Natural killer cell (primary cell): Measurements from ENCODE around the gene PRKAG2. TPM values are rescaled to one million over a fixed set of nuclear protein-coding genes. Genes with fewer than 3 reads are reported as not detected.

Experiments
- ATAC-seq, 3 donors: fragments of 150-1000 bp in 2 of 3; fragments of 200-7000 bp in 1 of 3; cut with Tn5 transposase; 1 replicate in 1 of 3; 2 replicates in 2 of 3; pipeline ENCODE4 v1.10.0; 2021; ENCODE audit warnings: mild to moderate bottlenecking in 2 of 3, moderate library complexity in 2 of 3
- DNase-seq, 2 donors: peaks; one replicate each; pipeline versions ENCODE4 v3.0.0 to v3.0.0-alpha.2; 2013 to 2021; ENCODE audit warnings: mixed read lengths in 1 of 2
- H3K27ac ChIP-seq: one replicate; pipeline ENCODE4 v1.5.1; 2013; ENCODE audit warnings: mild to moderate bottlenecking, low read length
- H3K27me3 ChIP-seq: one replicate; pipeline ENCODE4 v1.6.1; 2013; ENCODE audit warnings: low read length; ENCODE audit not compliant: control insufficient read depth, insufficient read depth
- H3K36me3 ChIP-seq: one replicate; pipeline ENCODE4 v1.6.1; 2013; ENCODE audit warnings: low read length; ENCODE audit not compliant: control insufficient read depth, insufficient read depth
- H3K4me1 ChIP-seq: one replicate; pipeline ENCODE4 v1.6.1; 2013; ENCODE audit warnings: low read length; ENCODE audit not compliant: control insufficient read depth, insufficient read depth
- H3K4me3 ChIP-seq: one replicate; pipeline ENCODE4 v1.5.1; 2013; ENCODE audit warnings: low read length
- H3K9me3 ChIP-seq: one replicate; pipeline ENCODE4 v1.6.1; 2013; ENCODE audit warnings: low read length; ENCODE audit not compliant: control insufficient read depth, insufficient read depth
- H3K27ac Mint-ChIP-seq, 2 donors: one replicate each; pipeline ENCODE4 v1.8.0; 2022; ENCODE audit warnings: mild to moderate bottlenecking in 2 of 2, mixed read lengths in 2 of 2, moderate library complexity in 1 of 2
- H3K27me3 Mint-ChIP-seq, 2 donors: one replicate each; pipeline ENCODE4 v1.8.0; 2022; ENCODE audit warnings: low read depth in 2 of 2, mixed read lengths in 2 of 2
- H3K36me3 Mint-ChIP-seq: one replicate; pipeline ENCODE4 v1.8.0; 2022; ENCODE audit warnings: mixed read lengths
- H3K4me1 Mint-ChIP-seq, 2 donors: one replicate each; pipeline ENCODE4 v1.8.0; 2022; ENCODE audit warnings: mixed read lengths in 2 of 2
- H3K4me3 Mint-ChIP-seq: one replicate; pipeline ENCODE4 v1.8.0; 2022; ENCODE audit warnings: mild to moderate bottlenecking, moderate library complexity, mixed read lengths
- H3K9me3 Mint-ChIP-seq, 2 donors: one replicate each; pipeline ENCODE4 v1.8.0; 2022; ENCODE audit warnings: mixed read lengths in 2 of 2
- CTCF ChIP-seq: fragments of 200-600 bp; IDR thresholded peaks from one replicate; pipeline ENCODE4 v1.8.0; 2022; ENCODE audit warnings: antibody characterized with exemption
- WGBS: methylation state at CpG from one replicate; pipeline ENCODE4 v1.1.7; 2013; ENCODE audit warnings: missing lambda C conversion rate; ENCODE audit not compliant: insufficient coverage; 5-methylcytosine and 5-hydroxymethylcytosine counted together
- intact Hi-C: fragments of 100-400 bp; cut with micrococcal nuclease; formaldehyde crosslinking; loops from one replicate; pipeline ENCODE4 v1.14.2; 2022
- total RNA-seq, 4 donors: library from RNA; stranded (reverse); fragments of 120-200 nt in 1 of 4; gene quantifications; one replicate each; pipeline versions ENCODE4 v1.2.3 to v1.2.4, GENCODE V29; 2013 to 2022

Gene PRKAG2
- total RNA-seq, 3 donors from 2014 or later (not counting 1 experiment from before 2014, with no cell fraction given) = 42.6 to 66.5 (median 64.4) TPM

- Mint-ChIP-seq H3K27ac (no peak overlapping the region), H3K4me3 (no peak overlapping the region), H3K4me1 (peaks cover 4 to 7% of the 10 kb centered on the region in 2 donors), H3K27me3 (no peaks in the 10 kb centered on the region), H3K9me3 (no peaks in the 10 kb centered on the region), H3K36me3 (no peaks in the 10 kb centered on the region)
- 80% methylated on average over 5 of the region's 5 CpGs for WGBS
- Histone ChIP-seq H3K36me3 (no peaks in the 10 kb centered on the region), H3K9me3 (no peaks in the 10 kb centered on the region), H3K4me3 (no peak overlapping the region), H3K27ac (no peak overlapping the region), H3K4me1 (no peaks in the 10 kb centered on the region), H3K27me3 (no peaks in the 10 kb centered on the region)
- intact Hi-C loops = no loop called here
- TF ChIP-seq CTCF = no peak
- ATAC-seq = no peak
- no peak for DNase-seq
Observed at GRCh38 chr7:151720280-151720679, 156.6 kb downstream of the PRKAG2 start.

DNA sequence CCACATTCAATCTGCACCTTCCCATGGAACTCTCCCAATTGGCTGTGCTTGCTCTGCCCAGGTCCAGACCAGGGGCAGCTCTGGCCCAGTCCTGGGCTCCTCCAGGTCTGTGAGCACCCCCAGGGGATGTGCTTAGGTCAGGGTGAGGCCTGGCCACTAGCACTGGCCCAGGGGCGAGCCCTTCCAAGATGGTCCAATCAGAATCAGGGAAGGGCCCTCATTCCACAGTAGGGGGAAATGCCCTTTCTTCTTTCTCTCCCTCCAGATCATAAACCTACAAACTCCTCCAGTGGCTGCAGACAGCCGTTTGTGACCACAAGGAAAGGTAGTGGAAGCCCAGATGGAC lies 157.0 kb downstream of the PRKAG2 start:
- intact Hi-C loops = no loop called here
- Mint-ChIP-seq H3K27ac (no peak overlapping the region), H3K9me3 (no peaks in the 10 kb centered on the region), H3K4me3 (no peak overlapping the region), H3K36me3 (no peaks in the 10 kb centered on the region), H3K27me3 (no peaks in the 10 kb centered on the region), H3K4me1 (peaks cover 0 to 7% of the 10 kb centered on the region in 2 donors)
- H3K36me3 ChIP-seq = no peaks in the 10 kb centered on the region
- no peaks in the 10 kb centered on the region for H3K4me1 ChIP-seq
- H3K27ac ChIP-seq = no peak overlapping the region
- H3K4me3 ChIP-seq = no peak overlapping the region
- WGBS = 90% methylated on average over 2 of the region's 2 CpGs
- H3K9me3 ChIP-seq = no peaks in the 10 kb centered on the region
- no peak for ATAC-seq
- no peaks in the 10 kb centered on the region for H3K27me3 ChIP-seq
- DNase-seq = no peak
- no peak for TF ChIP-seq CTCF

DNA sequence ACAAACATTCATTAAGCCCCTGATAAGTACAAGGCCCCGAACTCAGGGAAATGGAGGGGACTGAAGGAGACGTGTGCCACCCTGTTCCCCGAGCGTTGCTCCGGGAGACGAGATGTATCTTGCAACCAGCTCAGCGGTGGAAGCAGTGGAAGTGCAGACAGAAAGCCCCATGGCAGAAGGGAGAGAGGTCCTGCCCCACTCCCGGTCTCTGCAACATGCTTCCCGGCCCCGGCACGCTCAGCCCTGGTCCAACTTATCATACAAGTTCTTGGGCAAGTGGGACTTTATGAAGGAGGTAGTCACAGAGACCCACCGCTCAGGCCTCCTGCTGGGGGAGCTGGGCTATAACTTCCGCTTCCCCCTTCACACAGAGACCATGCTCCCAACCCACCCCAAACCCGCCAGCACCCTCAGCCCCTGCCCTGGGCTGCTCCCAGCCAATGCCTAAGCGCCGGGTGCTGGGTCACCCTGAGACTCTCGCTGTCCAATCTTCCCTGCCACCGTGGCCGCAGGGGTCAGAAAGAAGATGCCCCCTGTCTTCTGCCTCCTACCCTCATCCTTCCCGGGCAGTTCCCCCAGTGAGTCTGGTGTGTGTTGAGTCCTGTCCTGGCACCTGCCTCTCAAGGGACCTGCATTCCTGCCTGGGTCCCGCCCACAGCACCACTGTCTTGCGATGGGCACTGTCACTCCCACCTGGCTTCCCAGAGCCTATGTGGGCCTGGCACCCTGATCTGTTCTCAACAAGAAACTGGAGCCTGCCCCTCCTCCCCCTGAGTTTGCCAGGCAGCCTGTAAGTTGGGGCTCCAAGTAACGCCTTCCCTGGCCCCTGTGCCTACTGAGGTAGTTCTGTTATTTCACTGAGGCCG lies 157.7 kb downstream of the PRKAG2 start:
- H3K27me3 ChIP-seq = no peaks in the 10 kb centered on the region
- DNase-seq = no peak
- no peaks in the 10 kb centered on the region for H3K9me3 ChIP-seq
- H3K4me1 Mint-ChIP-seq = peaks cover 0 to 7% of the 10 kb centered on the region in 2 donors
- no peak overlapping the region for H3K27ac Mint-ChIP-seq
- intact Hi-C loops = no loop called here
- H3K36me3 Mint-ChIP-seq = no peaks in the 10 kb centered on the region
- H3K4me1 ChIP-seq = no peaks in the 10 kb centered on the region
- H3K27ac ChIP-seq = no peak overlapping the region
- H3K4me3 ChIP-seq = no peak overlapping the region
- H3K36me3 ChIP-seq = no peaks in the 10 kb centered on the region
- 96% methylated on average over 24 of the region's 24 CpGs for WGBS
- H3K9me3 Mint-ChIP-seq = no peaks in the 10 kb centered on the region
- H3K4me3 Mint-ChIP-seq = no peak overlapping the region
- H3K27me3 Mint-ChIP-seq = no peaks in the 10 kb centered on the region
- ATAC-seq = no peak
- no peak for TF ChIP-seq CTCF

GRCh38 chr7:151717918-151718317 lies 159.0 kb downstream of the PRKAG2 start:
- intact Hi-C loops = no loop called here
- H3K4me1 ChIP-seq = no peaks in the 10 kb centered on the region
- Mint-ChIP-seq H3K4me3 (no peak overlapping the region), H3K4me1 (peaks cover 0 to 7% of the 10 kb centered on the region in 2 donors), H3K27me3 (no peaks in the 10 kb centered on the region), H3K9me3 (no peaks in the 10 kb centered on the region), H3K36me3 (no peaks in the 10 kb centered on the region), H3K27ac (no peak overlapping the region)
- H3K4me3 ChIP-seq = no peak overlapping the region
- no peaks in the 10 kb centered on the region for H3K9me3 ChIP-seq
- H3K27ac ChIP-seq = no peak overlapping the region
- H3K36me3 ChIP-seq = no peaks in the 10 kb centered on the region
- ATAC-seq (no peak), DNase-seq (no peak)
- no peak for TF ChIP-seq CTCF
- no peaks in the 10 kb centered on the region for H3K27me3 ChIP-seq
- WGBS = 84% methylated on average over 4 of the region's 6 CpGs
